ENCODE results near the gene KRT76.
"Not testable (repeated sequence)": the region's sequence is repeated elsewhere in the genome, so short reads cannot be mapped to it uniquely, and the experiment has no call there.

Gene KRT76

DNA sequence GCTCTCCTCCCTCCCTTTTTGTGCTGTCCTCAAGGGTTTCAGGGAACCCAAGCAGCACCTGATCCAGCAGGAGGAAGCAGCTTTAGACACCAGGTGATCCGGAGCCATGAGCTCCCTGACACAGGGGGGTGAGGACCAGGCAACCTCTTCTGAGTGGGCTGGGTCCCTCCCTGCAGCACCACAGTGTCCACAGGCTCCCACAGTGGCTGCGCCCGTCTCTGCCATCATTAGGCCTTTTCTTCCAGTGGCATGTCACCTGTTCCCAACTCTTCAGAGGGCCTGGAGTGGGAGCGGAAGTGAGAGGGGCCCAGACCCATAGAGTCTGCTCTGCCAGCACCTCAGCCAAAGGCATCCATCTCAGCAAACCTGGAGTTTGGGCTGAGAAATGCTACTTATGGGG is 421 bp upstream of the KRT76 start:
- DNase-seq = no peak

DNA sequence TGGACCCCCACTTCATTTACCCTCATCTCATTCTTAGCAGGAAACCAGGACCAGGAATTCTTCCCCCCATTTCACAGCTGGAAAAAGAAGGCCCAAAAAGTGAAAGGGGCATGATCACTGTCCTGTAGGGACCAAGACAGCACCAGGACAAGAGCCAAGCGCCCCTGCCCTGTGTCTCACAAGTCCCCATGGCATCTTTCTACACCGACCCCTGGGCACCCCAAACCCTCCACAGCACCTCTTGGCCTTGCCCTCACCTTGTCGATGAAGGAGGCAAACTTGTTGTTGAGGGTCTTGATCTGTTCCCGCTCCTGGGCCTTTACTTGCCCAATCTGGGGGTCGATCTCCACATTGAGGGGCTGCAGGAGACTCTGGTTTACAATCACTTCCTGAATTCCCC is 710 bp downstream of the KRT76 start:
- no peak for DNase-seq

DNA sequence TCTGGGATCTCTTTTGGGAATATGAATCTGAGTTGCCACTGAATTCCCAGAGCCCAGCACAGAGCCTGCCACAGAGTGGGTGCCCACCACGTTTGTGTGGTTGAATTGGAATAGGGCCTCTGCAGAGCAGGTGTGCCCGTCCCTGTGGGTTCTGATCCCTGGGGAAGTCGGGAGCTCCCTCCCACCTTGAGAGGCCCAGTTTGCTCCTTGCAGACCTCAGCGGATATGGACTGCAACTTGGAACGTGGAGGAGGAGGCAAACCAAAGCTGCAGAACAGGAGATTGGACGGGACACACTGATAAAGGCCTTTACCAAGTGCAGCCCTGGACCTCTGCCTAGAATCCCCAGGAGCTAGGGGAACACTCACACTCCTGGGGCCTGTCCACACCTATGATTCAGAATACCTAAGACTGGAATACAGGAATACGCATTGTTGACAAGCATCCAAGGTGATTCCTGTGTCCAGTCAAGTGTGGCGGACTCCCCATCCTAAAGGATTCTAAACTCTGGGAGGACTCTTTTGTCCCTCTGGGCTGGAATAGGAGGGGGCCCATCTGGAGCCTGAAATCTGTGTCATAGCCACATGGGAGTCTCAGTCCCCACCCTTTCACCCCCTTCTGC is 2.4 kb downstream of the KRT76 start:
- DNase-seq = no peak

GRCh38 chr12:52772772-52773171 is 4.4 kb downstream of the KRT76 start:
- DNase-seq = no peak

GRCh38 chr12:52772188-52772587 is 5.0 kb downstream of the KRT76 start:
- no peak for DNase-seq

DNA sequence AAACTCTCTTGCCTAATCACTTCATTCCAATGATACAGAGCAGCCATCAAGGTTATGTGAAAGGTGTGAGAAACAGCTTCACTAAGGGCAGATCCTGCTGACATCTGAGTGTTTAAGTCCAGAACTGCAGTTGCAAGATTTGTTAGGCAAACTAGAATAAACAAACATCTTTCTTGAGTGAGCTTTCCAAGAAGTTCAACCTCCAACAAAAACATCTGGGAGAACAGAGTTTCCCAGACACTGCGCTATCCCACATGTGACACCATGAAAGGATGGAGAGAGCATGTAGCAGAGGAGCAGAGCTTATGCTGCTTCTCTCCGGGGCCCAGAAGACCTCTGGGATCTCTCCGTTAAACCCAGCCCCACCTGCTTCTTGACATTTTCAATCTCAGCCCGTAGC is 5.6 kb downstream of the KRT76 start:
- no peak for DNase-seq

GRCh38 chr12:52771088-52771487 is 6.1 kb downstream of the KRT76 start:
- DNase-seq = no peak

- DNase-seq = no peak
These were observed 7.2 kb downstream of the KRT76 start for GRCh38 chr12:52769946-52770345.

- no peak for DNase-seq
These were observed 7.8 kb downstream of the KRT76 start for GRCh38 chr12:52769354-52769753.

- DNase-seq = no peak
These were observed 8.5 kb downstream of the KRT76 start for GRCh38 chr12:52768479-52769200.

GRCh38 chr12:52767427-52767826 is 9.7 kb downstream of the KRT76 start:
- DNase-seq = no peak

DNA sequence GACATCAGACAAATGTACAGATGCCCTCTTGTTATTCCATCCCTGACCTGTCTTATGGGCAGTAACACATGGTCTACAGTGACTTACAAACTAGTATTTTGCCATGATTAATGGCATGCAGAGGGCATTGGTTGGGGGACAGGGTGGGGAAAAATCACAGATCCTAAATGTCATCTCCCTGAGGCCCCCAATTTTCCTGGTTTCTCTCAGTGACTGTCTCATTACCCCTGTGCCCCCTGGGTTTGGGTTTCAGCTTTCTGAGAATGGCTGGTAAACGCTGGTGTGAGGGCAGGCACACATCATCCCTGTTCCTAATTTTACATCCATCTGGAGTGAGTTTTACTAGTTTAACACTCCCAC is 10.1 kb downstream of the KRT76 start:
- DNase-seq = no peak

- no peak for DNase-seq
These were observed 10.7 kb downstream of the KRT76 start for GRCh38 chr12:52766351-52767019.

DNA sequence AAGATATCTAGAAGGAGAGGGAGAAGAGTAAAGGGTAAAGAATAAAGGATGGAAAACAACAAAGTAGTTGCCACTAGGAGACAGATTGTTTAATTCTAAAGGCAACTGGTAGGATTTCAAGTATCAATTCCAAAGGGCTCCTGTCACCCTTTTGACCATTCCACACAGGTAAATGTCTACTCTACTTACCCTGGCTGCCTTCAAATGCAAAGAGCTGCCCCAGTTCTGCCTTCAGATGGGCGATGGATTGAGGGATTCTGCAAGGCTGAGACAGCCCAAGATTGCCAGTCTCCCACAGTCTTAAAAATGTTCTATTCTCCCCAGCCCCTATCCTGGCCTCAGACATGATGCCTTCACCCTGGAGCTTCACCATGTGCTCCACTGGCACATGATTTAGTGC is 11.4 kb downstream of the KRT76 start:
- no peak for DNase-seq

DNA sequence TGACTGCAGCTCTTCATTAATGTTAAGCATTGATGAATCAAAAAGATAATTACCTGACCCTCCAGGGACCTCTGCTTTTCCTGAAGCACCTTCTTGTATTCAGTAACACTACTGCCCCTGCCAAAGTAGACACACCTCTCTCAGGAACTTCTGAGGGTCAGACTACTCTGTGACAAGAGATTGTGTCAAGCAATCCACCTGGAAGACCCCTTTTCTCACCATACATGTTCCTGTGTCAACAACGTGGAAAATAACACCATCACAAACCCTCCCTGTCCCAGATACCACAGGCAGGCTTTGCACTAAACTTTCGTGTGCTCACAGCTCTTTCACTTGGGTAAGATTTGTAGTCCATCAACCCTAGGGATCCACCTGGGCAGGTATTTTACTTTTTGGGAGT is 13.2 kb downstream of the KRT76 start:
- no peak for DNase-seq

DNA sequence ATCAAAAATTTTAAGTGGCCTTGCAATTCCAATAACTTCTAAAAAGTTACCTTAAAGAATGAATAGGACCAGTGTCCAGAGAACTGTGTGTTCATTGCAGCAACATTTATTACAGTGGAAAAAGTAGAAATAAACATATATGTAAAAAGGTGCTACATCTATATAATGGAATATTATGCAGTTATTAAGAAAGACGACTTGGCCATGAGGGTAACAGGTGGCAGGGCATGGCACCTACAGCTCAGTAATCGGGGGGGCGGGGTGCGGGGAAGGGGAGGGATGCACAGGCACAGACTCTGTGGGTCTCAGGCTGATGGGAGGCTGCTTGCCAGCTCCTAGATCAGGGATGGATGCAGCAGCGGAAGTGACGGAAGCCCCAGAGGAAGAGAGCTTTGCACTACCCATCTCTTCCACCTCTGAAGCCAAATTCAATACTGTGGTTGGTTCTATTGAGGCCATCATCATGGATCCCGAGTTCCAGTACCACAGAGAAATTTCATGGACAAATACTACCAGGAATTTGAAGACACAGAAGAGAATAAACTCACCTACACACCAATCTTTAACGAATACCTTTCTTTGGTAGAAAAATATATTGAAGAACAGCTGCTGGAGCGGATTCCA is 14.0 kb downstream of the KRT76 start:
- DNase-seq = no peak

GRCh38 chr12:52761802-52762201 is 15.3 kb downstream of the KRT76 start:
- no peak for DNase-seq

GRCh38 chr12:52761218-52761617 is 15.9 kb downstream of the KRT76 start:
- DNase-seq = not testable (repeated sequence)

DNA sequence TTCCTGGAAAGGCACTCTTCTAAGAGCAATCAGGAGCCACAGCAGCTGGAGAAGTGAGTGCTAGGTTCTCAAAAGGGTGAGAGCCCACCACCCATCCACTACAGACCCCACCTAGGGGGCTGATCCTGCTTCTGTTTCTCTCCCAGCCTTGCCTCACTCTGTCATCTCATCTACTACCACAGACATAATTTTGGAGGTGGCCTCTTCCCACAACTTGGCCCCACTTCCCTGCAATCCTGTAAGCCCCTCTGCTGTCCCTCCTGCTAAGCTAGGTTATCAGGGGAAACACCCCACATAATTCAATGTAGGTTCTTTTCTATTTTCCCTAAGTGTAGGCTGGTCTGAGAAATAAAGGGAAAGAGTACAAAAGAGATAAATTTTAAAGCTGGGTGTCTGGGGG is 16.5 kb downstream of the KRT76 start:
- DNase-seq = no peak

- no peak for DNase-seq
These were observed 17.4 kb downstream of the KRT76 start for GRCh38 chr12:52759695-52760094.

GRCh38 chr12:52759218-52759617 is 17.9 kb downstream of the KRT76 start:
- DNase-seq = no peak

DNA sequence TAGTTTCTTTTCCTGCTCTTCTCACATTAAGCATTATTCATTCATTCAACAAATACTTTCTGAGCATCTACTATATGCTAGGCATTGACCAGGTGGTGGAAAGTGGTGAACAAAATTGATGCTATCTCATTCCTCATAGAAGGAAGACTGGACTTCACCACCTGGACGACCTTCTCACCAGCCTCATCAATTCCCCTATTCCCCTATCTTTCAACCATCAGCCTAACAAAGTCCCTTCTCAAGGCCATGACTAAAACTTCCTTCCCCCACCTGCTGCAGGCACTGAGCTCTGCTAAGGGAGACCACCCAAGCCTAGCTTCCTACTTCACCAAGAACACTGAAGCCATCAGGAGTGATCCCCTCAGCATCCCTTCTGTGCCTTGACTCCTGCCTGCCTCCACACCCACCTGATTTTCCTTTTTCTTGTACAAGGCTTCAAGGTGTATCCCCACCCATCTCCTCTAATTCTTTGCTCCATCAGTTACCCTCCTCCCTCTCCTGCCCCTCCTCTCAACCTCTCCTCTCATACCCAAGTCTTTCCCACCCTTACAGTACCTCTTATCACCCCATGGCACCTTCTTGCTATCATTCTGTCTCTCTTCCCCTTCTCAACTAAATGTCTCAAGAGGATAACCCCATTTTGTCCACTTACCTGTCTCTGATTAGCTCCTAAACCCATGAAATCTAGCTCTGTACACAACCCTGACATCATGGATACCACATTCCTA is 19.5 kb downstream of the KRT76 start:
- no peak for DNase-seq

GRCh38 chr12:52756281-52756960 is 20.7 kb downstream of the KRT76 start:
- no peak for DNase-seq

Data from stimulated activated CD4-positive, alpha-beta T cell treated with anti-CD3 and anti-CD28 coated beads, Interleukin-2, amount 100 ng/mL, for 48 hours (primary cell).